Measurements from ENCODE around the gene USP37.
A peak's percentile ranks its signal among the peaks of the same experiment; 100 is the strongest.
"Not testable (repeated sequence)": the region's sequence is repeated elsewhere in the genome, so short reads cannot be mapped to it uniquely, and the experiment has no call there.

USP37 gene

GRCh38 chr2:218568190-218569037 lies at the start of gene USP37, which contains the start of gene CNOT9:
Gene USP37, minus strand, starts transcription at chr2:218568351. Its CDS starts 9,698 bp downstream, at chr2:218558653.
Gene CNOT9, plus strand, starts transcription at chr2:218568839. Its CDS starts 116 bp downstream, at chr2:218568955.
- peak; percentile 89 for DNase-seq (ENCODE audit: low read depth, low spot score)

- DNase-seq (ENCODE audit: low read depth, low spot score): no peak
Observed at GRCh38 chr2:218615868-218616315, 47.7 kb upstream of the USP37 start.

- DNase-seq (ENCODE audit: low read depth, low spot score): peak; percentile 32
Observed at GRCh38 chr2:218607436-218608115, 39.4 kb upstream of the USP37 start, which contains the start of gene PLCD4. Gene PLCD4, plus strand, starts transcription at chr2:218607899. Its CDS starts 7,841 bp downstream, at chr2:218615740.

- peak; percentile 49 for DNase-seq (ENCODE audit: low read depth, low spot score)
Observed at GRCh38 chr2:218605432-218605831, 37.3 kb upstream of the USP37 start.

- no peak for DNase-seq (ENCODE audit: low read depth, low spot score)
Observed at GRCh38 chr2:218585541-218585940, 17.4 kb upstream of the USP37 start.

GRCh38 chr2:218583983-218584850 lies 16.1 kb upstream of the USP37 start:
- DNase-seq (ENCODE audit: low read depth, low spot score): no peak

GRCh38 chr2:218582076-218582475 lies 13.9 kb upstream of the USP37 start:
- DNase-seq (ENCODE audit: low read depth, low spot score): no peak

GRCh38 chr2:218578272-218578877 lies 10.2 kb upstream of the USP37 start:
- no peak for DNase-seq (ENCODE audit: low read depth, low spot score)

GRCh38 chr2:218577482-218578220 lies 9.5 kb upstream of the USP37 start:
- no peak for DNase-seq (ENCODE audit: low read depth, low spot score)

- DNase-seq (ENCODE audit: low read depth, low spot score): no peak
Observed at GRCh38 chr2:218576854-218577253, 8.7 kb upstream of the USP37 start.

- no peak for DNase-seq (ENCODE audit: low read depth, low spot score)
Observed at GRCh38 chr2:218570850-218571249, 2.7 kb upstream of the USP37 start.

GRCh38 chr2:218569661-218570500 lies 1.7 kb upstream of the USP37 start:
- DNase-seq (ENCODE audit: low read depth, low spot score): no peak

- peak; percentile 10 for DNase-seq (ENCODE audit: low read depth, low spot score)
Observed at GRCh38 chr2:218569038-218569431, 884 bp upstream of the USP37 start.

GRCh38 chr2:218567797-218568189 lies 358 bp downstream of the USP37 start:
- DNase-seq (ENCODE audit: low read depth, low spot score): no peak

- no peak for DNase-seq (ENCODE audit: low read depth, low spot score)
Observed at GRCh38 chr2:218566296-218566695, 1.9 kb downstream of the USP37 start.

- DNase-seq (ENCODE audit: low read depth, low spot score): no peak
Observed at GRCh38 chr2:218564056-218564455, 4.1 kb downstream of the USP37 start.

GRCh38 chr2:218558986-218559385 lies 9.2 kb downstream of the USP37 start:
- DNase-seq (ENCODE audit: low read depth, low spot score): no peak

- DNase-seq (ENCODE audit: low read depth, low spot score): no peak
Observed at GRCh38 chr2:218557941-218558340, 10.2 kb downstream of the USP37 start.

- DNase-seq (ENCODE audit: low read depth, low spot score): no peak
Observed at GRCh38 chr2:218555527-218555926, 12.6 kb downstream of the USP37 start.

GRCh38 chr2:218554225-218554624 lies 13.9 kb downstream of the USP37 start:
- not testable (repeated sequence) for DNase-seq (ENCODE audit: low read depth, low spot score)
